Thoracic aorta (tissue), 2 donors: Measurements from ENCODE around the gene IL17C. TPM values are rescaled to one million over a fixed set of nuclear protein-coding genes. Genes with fewer than 3 reads are reported as not detected.
A peak's percentile ranks its signal among the peaks of the same experiment; 100 is the strongest.

ENCODE experiments used
- ATAC-seq: fragments of 150-250 bp; one replicate; pipeline ENCODE4 v1.8.0; 2017; ENCODE audit warnings: low read depth; ENCODE audit not compliant: insufficient number of reproducible peaks, low FRiP score
- DNase-seq: peaks from one replicate; pipeline ENCODE4 v3.0.0-alpha.2; 2020; ENCODE audit warnings: low spot score
- H3K27ac ChIP-seq, 2 donors: fragments of 200-600 bp; sonication (generic); 1 replicate in 1 of 2; 2 replicates in 1 of 2; pipeline ENCODE4 v1.5.1; 2016; ENCODE audit warnings: mild to moderate bottlenecking in 2 of 2, moderate library complexity in 2 of 2
- H3K27me3 ChIP-seq: fragments of 200-600 bp; sonication (generic); replicated peaks from 2 replicates; pipeline ENCODE4 v1.6.0; 2016; ENCODE audit warnings: mild to moderate bottlenecking; ENCODE audit not compliant: insufficient read depth
- H3K36me3 ChIP-seq: fragments of 200-600 bp; sonication (generic); one replicate; pipeline ENCODE4 v1.5.1; 2016
- H3K4me1 ChIP-seq, 2 donors: fragments of 200-600 bp; sonication (generic); 1 replicate in 1 of 2; 2 replicates in 1 of 2; pipeline versions ENCODE4 v1.5.1 to v1.6.0; 2016; ENCODE audit warnings: low read depth in 2 of 2, mild to moderate bottlenecking in 1 of 2; ENCODE audit not compliant: control insufficient read depth in 1 of 2
- H3K4me3 ChIP-seq: fragments of 200-600 bp; sonication (generic); 2 replicates; pipeline ENCODE4 v1.5.1; 2016; ENCODE audit warnings: mild to moderate bottlenecking
- H3K9me3 ChIP-seq: fragments of 200-600 bp; sonication (generic); 2 replicates; pipeline ENCODE4 v1.5.1; 2016
- total RNA-seq, 2 donors: library from RNA; depleted of rRNA; stranded (reverse); fragments of >200 nt; gene quantifications; one replicate each; pipeline versions ENCODE4 v1.1.0 to v1.2.3, GENCODE V29; 2016
- TF ChIP-seq, protein P1 (sequence below): fragments of 200-600 bp; sonication (generic); IDR thresholded peaks from one replicate; pipeline ENCODE4 v1.5.1; 2019; ENCODE audit warnings: antibody characterized with exemption

IL17C gene
- total RNA-seq, 2 donors from 2014 or later, result 0.92 TPM; not detected in 1

DNA sequence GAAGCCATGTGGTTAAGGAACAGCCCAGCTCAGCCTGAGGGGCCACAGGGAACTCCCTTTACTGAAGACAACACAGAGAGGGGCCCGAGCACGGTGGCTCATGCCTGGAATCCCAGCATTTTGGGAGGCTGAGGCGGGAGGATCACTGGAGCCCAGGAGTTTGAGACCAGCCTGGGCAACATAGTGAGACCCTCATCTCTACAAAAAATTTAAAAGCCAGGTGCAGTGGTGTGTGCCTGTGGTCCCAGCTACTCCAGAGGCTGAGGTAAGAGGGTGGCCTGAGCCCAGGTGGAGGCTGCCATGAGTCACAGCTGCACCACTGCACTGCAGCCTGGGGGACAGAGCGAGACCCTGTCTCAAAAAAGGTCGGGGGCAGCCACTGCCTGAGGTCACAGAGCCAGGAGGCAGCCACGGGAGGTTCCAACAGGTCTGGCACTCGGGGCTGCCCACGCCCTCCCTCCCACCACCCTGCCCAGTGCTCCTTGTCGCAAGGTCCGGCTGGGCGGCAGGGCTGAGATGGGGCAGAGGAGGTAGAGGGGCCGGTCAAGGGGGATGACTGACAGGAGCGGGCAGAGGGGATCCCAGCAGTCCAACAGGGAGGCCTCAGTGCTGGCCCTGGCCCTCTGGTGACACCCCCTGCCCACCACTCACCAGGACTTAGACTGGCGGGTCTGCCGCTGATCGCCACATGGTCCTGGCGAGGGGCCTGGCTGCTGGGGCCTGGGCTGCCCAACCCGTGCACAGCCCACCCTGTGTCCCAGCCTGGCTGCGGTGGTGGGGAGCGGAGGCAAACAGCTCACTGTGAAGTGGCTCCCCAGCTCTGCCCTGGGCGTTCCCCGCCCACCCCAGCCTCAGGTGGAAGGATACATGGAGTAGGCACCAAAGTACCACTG is 9.1 kb downstream of the IL17C start:
- no peaks in the 10 kb centered on the region for H3K27me3 ChIP-seq
- TF ChIP-seq, protein P1, sequence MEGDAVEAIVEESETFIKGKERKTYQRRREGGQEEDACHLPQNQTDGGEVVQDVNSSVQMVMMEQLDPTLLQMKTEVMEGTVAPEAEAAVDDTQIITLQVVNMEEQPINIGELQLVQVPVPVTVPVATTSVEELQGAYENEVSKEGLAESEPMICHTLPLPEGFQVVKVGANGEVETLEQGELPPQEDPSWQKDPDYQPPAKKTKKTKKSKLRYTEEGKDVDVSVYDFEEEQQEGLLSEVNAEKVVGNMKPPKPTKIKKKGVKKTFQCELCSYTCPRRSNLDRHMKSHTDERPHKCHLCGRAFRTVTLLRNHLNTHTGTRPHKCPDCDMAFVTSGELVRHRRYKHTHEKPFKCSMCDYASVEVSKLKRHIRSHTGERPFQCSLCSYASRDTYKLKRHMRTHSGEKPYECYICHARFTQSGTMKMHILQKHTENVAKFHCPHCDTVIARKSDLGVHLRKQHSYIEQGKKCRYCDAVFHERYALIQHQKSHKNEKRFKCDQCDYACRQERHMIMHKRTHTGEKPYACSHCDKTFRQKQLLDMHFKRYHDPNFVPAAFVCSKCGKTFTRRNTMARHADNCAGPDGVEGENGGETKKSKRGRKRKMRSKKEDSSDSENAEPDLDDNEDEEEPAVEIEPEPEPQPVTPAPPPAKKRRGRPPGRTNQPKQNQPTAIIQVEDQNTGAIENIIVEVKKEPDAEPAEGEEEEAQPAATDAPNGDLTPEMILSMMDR, result no peak
- no peak for DNase-seq

DNA sequence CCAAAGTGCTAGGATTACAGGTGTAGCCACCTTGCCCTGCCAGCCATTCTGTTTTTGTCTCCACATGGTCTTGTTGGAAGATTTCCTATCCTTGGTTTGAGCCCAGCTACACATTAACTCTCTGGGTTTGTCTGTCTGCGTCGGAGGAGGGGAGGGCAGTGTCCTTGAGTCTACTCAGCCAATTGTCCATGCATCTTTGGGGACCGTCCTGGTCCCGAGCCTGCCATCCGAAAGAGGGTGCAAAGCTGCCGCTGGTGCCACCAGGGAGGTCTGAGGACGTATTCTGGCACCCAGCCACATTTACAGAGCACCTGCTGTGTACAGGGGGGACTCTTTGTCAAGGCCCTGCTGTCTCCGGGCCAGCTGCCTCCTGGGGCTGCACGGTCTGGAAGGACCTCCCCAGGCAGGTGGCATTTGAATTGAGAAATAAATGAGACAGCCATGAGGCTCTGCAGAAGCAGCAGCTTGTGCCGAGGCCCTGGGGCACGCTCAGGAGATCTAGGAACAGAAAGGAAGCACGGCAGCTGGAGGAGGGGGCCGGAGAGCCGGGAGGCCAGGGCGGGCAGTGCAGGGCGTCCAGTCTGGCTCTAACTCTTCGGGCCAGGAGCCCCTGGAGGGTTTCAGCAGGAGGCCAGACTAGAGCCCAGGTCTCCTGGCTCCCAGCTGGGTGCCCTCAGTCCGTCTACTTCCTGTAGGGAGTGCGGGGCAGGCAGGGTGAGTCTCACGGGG is 11.0 kb downstream of the IL17C start:
- no peak overlapping the region for H3K27ac ChIP-seq
- TF ChIP-seq, protein P1, result no peak
- no peaks in the 10 kb centered on the region for H3K27me3 ChIP-seq
- H3K4me3 ChIP-seq, result peak overlapping the region; percentile 74
- peaks cover 7 to 15% of the 10 kb centered on the region in 2 donors for H3K4me1 ChIP-seq
- no peaks in the 10 kb centered on the region for H3K9me3 ChIP-seq
- peaks cover 7% of the 10 kb centered on the region for H3K36me3 ChIP-seq
- DNase-seq, result no peak
- no peak for ATAC-seq

More for the DNA sequence above, 9.1 kb downstream of the IL17C start:
- no peaks in the 10 kb centered on the region for H3K9me3 ChIP-seq
- peaks cover 7 to 15% of the 10 kb centered on the region in 2 donors for H3K4me1 ChIP-seq
- no peaks in the 10 kb centered on the region for H3K36me3 ChIP-seq
- ATAC-seq, result no peak
- H3K4me3 ChIP-seq, result no peak overlapping the region
- no peak overlapping the region for H3K27ac ChIP-seq

DNA sequence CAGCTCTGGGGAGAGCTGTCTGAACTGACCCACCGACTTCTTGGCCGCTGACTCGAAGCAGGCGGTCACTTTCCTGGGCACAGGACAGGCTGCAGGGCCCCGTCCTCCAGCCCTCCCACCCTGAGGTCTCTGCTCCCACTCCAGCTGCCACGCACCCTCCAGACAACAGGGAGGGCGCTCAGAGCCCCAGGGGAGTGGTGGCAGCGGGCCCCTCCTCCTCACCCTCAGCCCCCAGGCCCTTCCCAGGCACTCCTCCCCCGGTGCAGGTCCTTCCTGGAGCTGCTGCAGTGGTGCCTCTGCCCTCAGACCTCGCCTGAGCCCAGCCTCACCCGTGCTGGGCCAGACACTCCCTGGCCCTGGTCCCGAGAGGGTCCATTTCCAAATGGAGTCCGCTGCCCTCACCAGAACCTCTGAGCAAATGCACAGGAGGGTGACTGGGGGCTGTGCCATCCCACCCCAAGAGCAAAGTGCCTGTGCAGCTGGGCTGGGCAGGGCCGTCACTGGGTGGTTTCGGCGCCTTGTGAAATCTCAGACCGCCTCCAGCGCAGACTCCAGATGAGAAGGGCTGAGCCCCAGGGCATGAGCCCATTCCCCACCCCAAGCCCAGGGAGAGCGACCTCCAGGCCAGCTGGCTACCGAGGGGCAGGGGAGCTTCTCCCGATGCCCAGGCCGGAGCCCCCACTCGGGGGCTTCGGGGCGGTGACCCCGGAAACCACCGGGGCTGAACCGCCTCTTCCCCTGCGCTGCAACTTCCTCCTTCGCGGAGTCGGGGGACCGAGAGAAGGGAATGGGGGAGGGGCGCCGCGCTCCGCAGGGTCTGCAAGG is 11.8 kb downstream of the IL17C start:
- H3K4me3 ChIP-seq, result peak overlapping the region; percentile 74
- H3K36me3 ChIP-seq, result peaks cover 11% of the 10 kb centered on the region
- H3K9me3 ChIP-seq, result no peaks in the 10 kb centered on the region
- no peak for DNase-seq
- no peaks in the 10 kb centered on the region for H3K27me3 ChIP-seq
- H3K4me1 ChIP-seq, result peaks cover 7 to 15% of the 10 kb centered on the region in 2 donors
- H3K27ac ChIP-seq, result peak overlapping the region in 1 of 2 donors; percentile 39
- TF ChIP-seq, protein P1, result no peak
- no peak for ATAC-seq

GRCh38 chr16:88650749-88651275 is 12.4 kb downstream of the IL17C start, which contains the start of gene CYBA:
Gene CYBA, minus strand, starts transcription at chr16:88651053. Its CDS starts 40 bp downstream, at chr16:88651013.
- Histone ChIP-seq H3K36me3 (peaks cover 17% of the 10 kb centered on the region), H3K27me3 (no peaks in the 10 kb centered on the region), H3K27ac (peak within 1 kb of the TSS in 1 of 2 donors; percentile 39), H3K4me1 (peaks cover 7 to 15% of the 10 kb centered on the region in 2 donors), H3K4me3 (peak within 1 kb of the TSS; percentile 74), H3K9me3 (no peaks in the 10 kb centered on the region)
- DNase-seq (no peak), ATAC-seq (peak; percentile 17)
- TF ChIP-seq, protein P1, result no peak
